Measurements from ENCODE around the gene ERVFRD-1.
A peak's percentile ranks its signal among the peaks of the same experiment; 100 is the strongest.

ERVFRD-1 gene, protein sequence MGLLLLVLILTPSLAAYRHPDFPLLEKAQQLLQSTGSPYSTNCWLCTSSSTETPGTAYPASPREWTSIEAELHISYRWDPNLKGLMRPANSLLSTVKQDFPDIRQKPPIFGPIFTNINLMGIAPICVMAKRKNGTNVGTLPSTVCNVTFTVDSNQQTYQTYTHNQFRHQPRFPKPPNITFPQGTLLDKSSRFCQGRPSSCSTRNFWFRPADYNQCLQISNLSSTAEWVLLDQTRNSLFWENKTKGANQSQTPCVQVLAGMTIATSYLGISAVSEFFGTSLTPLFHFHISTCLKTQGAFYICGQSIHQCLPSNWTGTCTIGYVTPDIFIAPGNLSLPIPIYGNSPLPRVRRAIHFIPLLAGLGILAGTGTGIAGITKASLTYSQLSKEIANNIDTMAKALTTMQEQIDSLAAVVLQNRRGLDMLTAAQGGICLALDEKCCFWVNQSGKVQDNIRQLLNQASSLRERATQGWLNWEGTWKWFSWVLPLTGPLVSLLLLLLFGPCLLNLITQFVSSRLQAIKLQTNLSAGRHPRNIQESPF
- long read RNA-seq, partial matches to known transcripts = 0 of 1 reads
- long read RNA-seq, other reads (novel, unspliced or antisense) = 1 of 1 reads

GRCh38 chr6:11110921-11111768 is at the start of gene ERVFRD-1:
ERVFRD-1 (minus strand) TSS chr6:11111725; CDS start chr6:11105310, 6,415 bp downstream.
- Histone ChIP-seq H3K27ac (replicated peaks) (peak within 1 kb of the TSS; percentile 47), H3K27me3 (ENCODE audit: insufficient read depth, poor library complexity, severe bottlenecking) (no peaks in the 10 kb centered on the region), H3K4me3 (replicated peaks; ENCODE audit: insufficient read depth, low read length) (peak within 1 kb of the TSS; percentile 32)
- no peak for DNase-seq (ENCODE audit: low read depth in 1 of 2, low spot score in 1 of 2)
- no peak for TF ChIP-seq POLR2AphosphoS5 (IDR thresholded peaks at IDR 0.05; ENCODE audit: low read depth)
- TF ChIP-seq GABPA (IDR thresholded peaks at IDR 0.05; ENCODE audit: low read depth) = no peak
- TF ChIP-seq, protein P1, sequence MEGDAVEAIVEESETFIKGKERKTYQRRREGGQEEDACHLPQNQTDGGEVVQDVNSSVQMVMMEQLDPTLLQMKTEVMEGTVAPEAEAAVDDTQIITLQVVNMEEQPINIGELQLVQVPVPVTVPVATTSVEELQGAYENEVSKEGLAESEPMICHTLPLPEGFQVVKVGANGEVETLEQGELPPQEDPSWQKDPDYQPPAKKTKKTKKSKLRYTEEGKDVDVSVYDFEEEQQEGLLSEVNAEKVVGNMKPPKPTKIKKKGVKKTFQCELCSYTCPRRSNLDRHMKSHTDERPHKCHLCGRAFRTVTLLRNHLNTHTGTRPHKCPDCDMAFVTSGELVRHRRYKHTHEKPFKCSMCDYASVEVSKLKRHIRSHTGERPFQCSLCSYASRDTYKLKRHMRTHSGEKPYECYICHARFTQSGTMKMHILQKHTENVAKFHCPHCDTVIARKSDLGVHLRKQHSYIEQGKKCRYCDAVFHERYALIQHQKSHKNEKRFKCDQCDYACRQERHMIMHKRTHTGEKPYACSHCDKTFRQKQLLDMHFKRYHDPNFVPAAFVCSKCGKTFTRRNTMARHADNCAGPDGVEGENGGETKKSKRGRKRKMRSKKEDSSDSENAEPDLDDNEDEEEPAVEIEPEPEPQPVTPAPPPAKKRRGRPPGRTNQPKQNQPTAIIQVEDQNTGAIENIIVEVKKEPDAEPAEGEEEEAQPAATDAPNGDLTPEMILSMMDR (IDR thresholded peaks at IDR 0.05; ENCODE audit: insufficient read depth, low read length) = no peak
- no peak for TF ChIP-seq REST (IDR thresholded peaks at IDR 0.05; ENCODE audit: insufficient replicate concordance, low read depth)
- TF ChIP-seq SPI1 (IDR thresholded peaks at IDR 0.05; ENCODE audit: borderline replicate concordance, low read depth) = no peak

DNA sequence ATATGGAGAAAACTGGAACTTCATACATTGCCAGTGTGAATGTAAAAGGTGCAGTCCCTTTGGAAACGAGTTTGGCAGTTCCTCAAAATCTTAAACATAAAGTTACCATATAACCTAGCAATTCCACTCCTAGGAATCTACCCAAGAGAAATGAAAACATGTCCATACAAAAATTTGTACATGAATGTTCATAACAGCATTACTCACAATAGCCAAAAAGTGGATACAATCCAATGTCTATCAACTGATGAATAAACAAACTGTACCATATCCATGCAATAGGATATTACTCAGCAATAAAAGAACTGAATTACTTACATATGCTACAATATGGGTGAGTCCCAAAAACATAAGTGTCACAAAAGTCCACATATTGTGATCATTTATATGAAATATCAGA is 48.7 kb upstream of the ERVFRD-1 start:
- no peak overlapping the region for H3K4me3 ChIP-seq (replicated peaks; ENCODE audit: insufficient read depth, low read length)
- DNase-seq (ENCODE audit: low read depth in 1 of 2, low spot score in 1 of 2) = no peak
- H3K27ac ChIP-seq (replicated peaks) = no peak overlapping the region
- no peaks in the 10 kb centered on the region for H3K27me3 ChIP-seq (ENCODE audit: insufficient read depth, poor library complexity, severe bottlenecking)
- TF ChIP-seq SPI1 (IDR thresholded peaks at IDR 0.05; ENCODE audit: borderline replicate concordance, low read depth) = no peak
- TF ChIP-seq, protein P1 (IDR thresholded peaks at IDR 0.05; ENCODE audit: insufficient read depth, low read length) = no peak
- TF ChIP-seq REST (IDR thresholded peaks at IDR 0.05; ENCODE audit: insufficient replicate concordance, low read depth) = no peak
- no peak for TF ChIP-seq GABPA (IDR thresholded peaks at IDR 0.05; ENCODE audit: low read depth)
- no peak for TF ChIP-seq POLR2AphosphoS5 (IDR thresholded peaks at IDR 0.05; ENCODE audit: low read depth)

GRCh38 chr6:11155589-11155988 is 44.1 kb upstream of the ERVFRD-1 start:
- TF ChIP-seq GABPA (IDR thresholded peaks at IDR 0.05; ENCODE audit: low read depth) (no peak), SPI1 (IDR thresholded peaks at IDR 0.05; ENCODE audit: borderline replicate concordance, low read depth) (peak; percentile 57; the same call in 1 of the 2 replicates), REST (IDR thresholded peaks at IDR 0.05; ENCODE audit: insufficient replicate concordance, low read depth) (no peak)
- no peak for DNase-seq (ENCODE audit: low read depth in 1 of 2, low spot score in 1 of 2)
- H3K27ac ChIP-seq (replicated peaks) = no peak overlapping the region
- H3K4me3 ChIP-seq (replicated peaks; ENCODE audit: insufficient read depth, low read length) = no peak overlapping the region
- no peaks in the 10 kb centered on the region for H3K27me3 ChIP-seq (ENCODE audit: insufficient read depth, poor library complexity, severe bottlenecking)
